ENCODE results near the gene PNPLA2. TPM values are rescaled to one million over a fixed set of nuclear protein-coding genes. Genes with fewer than 3 reads are reported as not detected.
A peak's percentile ranks its signal among the peaks of the same experiment; 100 is the strongest.

Gene PNPLA2
- total RNA-seq, 4 donors from 2014 or later: 62.8 to 107 (median 77.6) TPM

GRCh38 chr11:803467-803742, 15.3 kb upstream of the PNPLA2 start:
- Histone ChIP-seq H3K27me3 (no peaks in the 10 kb centered on the region), H3K36me3 (peaks cover 14 to 44% (median 40%) of the 10 kb centered on the region in 4 donors), H3K9me3 (no peaks in the 10 kb centered on the region), H3K4me3 (no peak overlapping the region), H3K27ac (replicated peaks in 1 of 4) (no peak overlapping the region), H3K4me1 (peaks cover 29 to 43% (median 35%) of the 10 kb centered on the region in 4 donors)
- 93% methylated on average over 3 of the region's 8 CpGs for WGBS
- intact Hi-C loops (cut with DNase I): no loop called here
- DNase-seq (ENCODE audit: extremely low spot score): no peak
- TF ChIP-seq POLR2A (IDR thresholded peaks at IDR 0.05; ENCODE audit: low read depth) (no peak), EP300 (IDR thresholded peaks at IDR 0.05) (no peak), CTCF (IDR thresholded peaks at IDR 0.05) (no peak), POLR2AphosphoS5 (IDR thresholded peaks at IDR 0.05) (no peak)

DNA sequence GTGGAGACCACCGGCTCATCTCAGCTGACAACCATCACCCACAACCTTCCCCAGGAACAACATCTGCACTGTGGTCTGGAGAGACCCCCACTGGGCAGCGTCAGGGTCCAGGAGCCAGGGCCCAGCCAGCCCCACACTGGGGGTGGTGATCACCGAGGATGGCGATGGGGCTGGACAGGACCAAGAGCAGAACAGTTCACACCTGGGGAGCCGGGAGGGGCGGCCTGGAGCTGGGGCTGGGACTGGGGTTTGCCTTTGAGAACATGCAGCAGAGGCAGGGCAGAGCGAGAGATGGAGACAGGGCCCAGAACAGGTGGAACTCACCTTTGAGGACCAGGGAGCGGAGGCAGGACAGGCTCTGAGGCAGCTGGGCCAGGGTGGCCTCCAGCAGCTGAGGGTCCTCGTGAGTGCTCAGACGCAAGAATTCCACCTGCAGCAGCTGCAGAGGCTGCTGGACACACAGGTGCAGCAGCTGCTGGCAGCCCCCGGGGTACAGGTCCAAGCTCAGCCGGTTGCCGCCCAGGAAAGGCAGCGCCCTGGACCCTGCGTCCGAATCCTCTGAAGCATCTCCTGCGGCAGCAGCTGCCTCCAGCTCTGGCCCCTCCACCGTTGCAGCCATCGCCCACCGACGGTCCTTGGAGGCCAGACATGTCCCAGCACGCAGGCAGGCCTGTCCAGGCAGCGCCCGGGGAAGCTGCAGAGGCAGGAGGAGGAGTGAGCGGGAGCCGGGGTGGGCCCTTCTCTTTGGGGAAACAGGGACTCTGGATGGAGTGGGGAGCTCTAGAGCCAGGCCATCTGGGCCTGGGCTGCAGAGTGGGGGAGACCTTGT, 14.7 kb upstream of the PNPLA2 start:
- H3K27ac ChIP-seq (replicated peaks in 1 of 4): peak overlapping the region in 2 of 4 donors; percentile 95
- no peaks in the 10 kb centered on the region for H3K9me3 ChIP-seq
- peaks cover 14 to 43% (median 39%) of the 10 kb centered on the region in 4 donors for H3K36me3 ChIP-seq
- peak overlapping the region; percentile 63 to 75 (median 68) for H3K4me3 ChIP-seq
- intact Hi-C loops (cut with DNase I): no loop called here
- no peak for DNase-seq (ENCODE audit: extremely low spot score)
- 44% methylated on average over 10 of the region's 26 CpGs for WGBS
- no peaks in the 10 kb centered on the region for H3K27me3 ChIP-seq
- TF ChIP-seq CTCF (IDR thresholded peaks at IDR 0.05) (no peak), EP300 (IDR thresholded peaks at IDR 0.05) (no peak), POLR2A (IDR thresholded peaks at IDR 0.05; ENCODE audit: low read depth) (no peak), POLR2AphosphoS5 (IDR thresholded peaks at IDR 0.05) (no peak)
- peaks cover 31 to 44% (median 38%) of the 10 kb centered on the region in 4 donors for H3K4me1 ChIP-seq

DNA sequence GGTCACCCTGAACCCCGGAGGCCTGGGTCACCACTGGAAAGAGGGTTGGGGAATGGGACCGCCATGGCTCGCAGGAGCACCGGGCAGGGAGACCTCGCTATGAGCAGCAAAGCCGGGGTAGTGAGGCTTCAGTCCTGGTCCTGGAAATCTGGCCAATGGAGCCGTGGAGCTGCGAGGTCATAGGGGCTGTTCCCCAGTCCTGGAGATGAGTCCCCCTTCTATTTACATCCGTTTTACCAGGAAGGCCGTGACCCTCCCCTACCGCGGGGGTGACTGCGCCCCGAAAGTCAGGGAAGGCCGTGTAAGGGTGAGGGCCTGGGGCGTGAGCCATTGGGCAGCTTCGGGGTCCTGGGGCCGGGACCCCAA, 14.1 kb upstream of the PNPLA2 start:
- WGBS: 0% methylated on average over 2 of the region's 18 CpGs
- peak overlapping the region; percentile 84 to 95 (median 92) for H3K27ac ChIP-seq (replicated peaks in 1 of 4)

DNA sequence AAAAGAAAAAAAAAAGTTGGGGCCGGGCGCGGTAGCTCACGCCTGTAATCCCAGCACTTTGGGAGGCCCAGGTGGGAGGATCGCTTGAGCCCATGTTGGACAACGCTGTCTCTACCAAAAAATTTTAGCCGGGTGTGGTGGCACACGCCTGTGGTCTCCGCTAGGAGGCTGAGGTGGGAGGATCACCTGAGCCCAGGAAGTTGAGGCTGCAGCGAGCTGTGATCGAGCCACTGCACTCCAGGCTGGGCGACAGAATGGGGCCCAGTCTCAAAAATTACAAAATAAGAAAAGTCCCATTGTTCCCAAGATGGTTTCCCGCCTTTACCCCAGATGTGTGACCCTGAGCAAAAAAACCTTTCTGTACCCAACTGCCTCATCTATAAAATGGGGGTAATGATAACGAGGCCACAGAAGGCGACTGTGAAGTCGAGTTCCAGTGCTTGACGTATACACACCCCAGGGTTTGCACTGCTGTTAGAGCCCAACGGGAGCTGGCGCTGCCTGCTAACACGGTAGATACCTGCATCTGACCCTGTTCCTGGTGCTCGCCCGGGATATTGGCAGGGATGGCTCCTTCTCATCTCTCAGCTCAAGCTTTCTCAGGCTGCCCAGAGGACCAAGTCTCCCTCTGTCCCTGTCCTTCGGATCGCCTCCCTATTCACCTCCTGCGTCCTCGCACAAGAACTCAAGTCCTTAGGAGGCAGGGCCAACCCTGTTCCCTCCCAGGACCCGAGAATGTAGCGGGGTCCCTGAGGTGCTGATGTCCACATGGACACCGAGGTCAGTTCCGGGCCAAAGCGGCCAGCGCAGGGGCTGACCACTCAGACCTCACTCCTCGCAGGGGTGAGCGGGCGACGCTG, 10.1 kb upstream of the PNPLA2 start:
- H3K27me3 ChIP-seq: no peaks in the 10 kb centered on the region
- peaks cover 24 to 27% (median 26%) of the 10 kb centered on the region in 4 donors for H3K36me3 ChIP-seq
- DNase-seq (ENCODE audit: extremely low spot score): no peak
- no peaks in the 10 kb centered on the region for H3K9me3 ChIP-seq
- TF ChIP-seq POLR2A (IDR thresholded peaks at IDR 0.05; ENCODE audit: low read depth) (no peak), POLR2AphosphoS5 (IDR thresholded peaks at IDR 0.05) (no peak), EP300 (IDR thresholded peaks at IDR 0.05) (no peak), CTCF (IDR thresholded peaks at IDR 0.05) (no peak)
- WGBS: 74% methylated on average over 17 of the region's 36 CpGs
- peaks cover 44 to 66% (median 59%) of the 10 kb centered on the region in 4 donors for H3K4me1 ChIP-seq
- peak overlapping the region; percentile 89 to 99 (median 96) for H3K27ac ChIP-seq (replicated peaks in 1 of 4)
- intact Hi-C loops (cut with DNase I): no loop called here
- peak overlapping the region; percentile 87 to 98 (median 90) for H3K4me3 ChIP-seq

More for the DNA sequence above, 14.1 kb upstream of the PNPLA2 start:
- no peak for DNase-seq (ENCODE audit: extremely low spot score)
- Histone ChIP-seq H3K4me3 (peak overlapping the region; percentile 63 to 75 (median 68)), H3K36me3 (peaks cover 8 to 37% (median 34%) of the 10 kb centered on the region in 4 donors), H3K4me1 (peaks cover 31 to 46% (median 38%) of the 10 kb centered on the region in 4 donors), H3K9me3 (no peaks in the 10 kb centered on the region), H3K27me3 (no peaks in the 10 kb centered on the region)
- intact Hi-C loops (cut with DNase I): no loop called here
- TF ChIP-seq POLR2A (IDR thresholded peaks at IDR 0.05; ENCODE audit: low read depth) (no peak), POLR2AphosphoS5 (IDR thresholded peaks at IDR 0.05) (no peak), CTCF (IDR thresholded peaks at IDR 0.05) (no peak), EP300 (IDR thresholded peaks at IDR 0.05) (no peak)

All from esophagus muscularis mucosa (tissue), 4 donors.